GM19099 (cell line): ENCODE data around the gene TUB.

Experiments
- POLR2A ChIP-seq: IDR thresholded peaks from 3 replicates; pipeline ENCODE4 v1.6.1; 2011; ENCODE audit warnings: low read depth; ENCODE audit not compliant: insufficient read length; ENCODE audit errors: extremely low read depth

TUB gene

DNA sequence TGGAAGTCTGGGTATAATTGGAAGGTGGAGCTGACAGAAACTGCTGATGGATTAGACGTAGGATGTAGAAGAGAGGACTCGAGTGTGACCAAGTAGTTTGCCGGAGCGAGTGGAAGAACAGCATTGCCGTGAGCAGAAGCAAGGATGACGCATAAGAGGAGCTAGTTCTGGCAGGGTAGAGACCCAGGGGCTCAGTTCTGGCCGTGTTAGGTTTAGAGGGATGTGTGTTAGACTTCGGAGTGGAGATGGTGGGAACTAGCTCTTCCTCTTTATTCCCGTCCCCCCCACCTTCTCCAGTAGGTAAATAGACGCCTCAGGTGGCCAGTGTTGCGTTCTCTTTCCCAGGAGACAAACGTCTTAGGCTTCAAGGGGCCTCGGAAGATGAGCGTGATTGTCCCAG, 19.1 kb downstream of the TUB start:
- TF ChIP-seq POLR2A: no peak

DNA sequence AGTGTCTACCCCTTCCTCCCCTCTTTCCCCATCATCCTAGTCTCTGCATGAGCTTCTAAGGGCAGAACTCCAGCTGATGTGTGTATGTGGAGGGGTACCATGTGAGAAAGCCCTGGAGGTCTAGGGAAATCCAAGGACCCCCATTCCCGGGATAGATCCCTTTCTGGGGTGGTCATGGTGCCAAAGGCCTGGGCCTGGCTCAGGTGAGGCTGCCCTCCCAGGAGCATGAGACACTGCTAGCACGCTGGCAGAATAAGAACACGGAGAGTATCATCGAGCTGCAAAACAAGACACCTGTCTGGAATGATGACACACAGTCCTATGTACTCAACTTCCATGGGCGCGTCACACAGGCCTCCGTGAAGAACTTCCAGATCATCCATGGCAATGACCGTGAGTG, 19.6 kb downstream of the TUB start:
- no peak for TF ChIP-seq POLR2A

DNA sequence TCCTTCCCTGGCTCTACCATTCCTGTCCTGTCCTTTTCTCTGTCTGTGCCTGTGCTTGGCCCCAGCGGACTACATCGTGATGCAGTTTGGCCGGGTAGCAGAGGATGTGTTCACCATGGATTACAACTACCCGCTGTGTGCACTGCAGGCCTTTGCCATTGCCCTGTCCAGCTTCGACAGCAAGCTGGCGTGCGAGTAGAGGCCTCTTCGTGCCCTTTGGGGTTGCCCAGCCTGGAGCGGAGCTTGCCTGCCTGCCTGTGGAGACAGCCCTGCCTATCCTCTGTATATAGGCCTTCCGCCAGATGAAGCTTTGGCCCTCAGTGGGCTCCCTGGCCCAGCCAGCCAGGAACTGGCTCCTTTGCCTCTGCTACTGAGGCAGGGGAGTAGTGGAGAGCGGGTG, 20.4 kb downstream of the TUB start:
- TF ChIP-seq POLR2A: no peak

DNA sequence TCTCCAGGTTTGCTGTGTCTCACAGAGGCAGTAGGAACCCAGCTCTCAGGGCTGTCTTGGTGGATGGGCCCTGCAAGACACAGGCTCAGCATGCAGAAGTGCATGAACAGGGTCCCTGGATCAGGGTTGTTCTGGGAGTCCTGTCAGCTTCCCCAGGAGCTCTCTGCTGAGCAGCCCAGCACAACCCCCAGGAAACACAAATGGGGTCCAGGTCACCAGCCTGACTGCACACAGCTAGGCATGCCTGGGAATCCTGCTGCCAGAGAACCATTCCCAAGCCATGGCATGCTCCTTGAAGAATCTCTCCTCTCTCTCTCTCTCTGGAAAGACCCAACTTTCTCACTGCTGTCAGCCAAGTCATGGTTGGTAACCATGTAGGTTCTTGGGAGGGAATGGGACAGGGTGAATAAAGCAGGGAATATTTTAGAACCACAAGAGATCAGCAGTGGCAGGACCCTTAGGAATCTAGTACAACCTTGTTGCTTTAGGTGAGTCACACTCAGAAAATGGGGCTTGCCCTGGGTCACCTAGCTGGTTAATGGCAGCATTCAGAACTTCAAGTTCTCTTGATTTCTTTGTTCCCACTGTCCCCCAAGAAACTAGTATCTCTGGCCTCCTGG, 21.4 kb downstream of the TUB start:
- TF ChIP-seq POLR2A: no peak

DNA sequence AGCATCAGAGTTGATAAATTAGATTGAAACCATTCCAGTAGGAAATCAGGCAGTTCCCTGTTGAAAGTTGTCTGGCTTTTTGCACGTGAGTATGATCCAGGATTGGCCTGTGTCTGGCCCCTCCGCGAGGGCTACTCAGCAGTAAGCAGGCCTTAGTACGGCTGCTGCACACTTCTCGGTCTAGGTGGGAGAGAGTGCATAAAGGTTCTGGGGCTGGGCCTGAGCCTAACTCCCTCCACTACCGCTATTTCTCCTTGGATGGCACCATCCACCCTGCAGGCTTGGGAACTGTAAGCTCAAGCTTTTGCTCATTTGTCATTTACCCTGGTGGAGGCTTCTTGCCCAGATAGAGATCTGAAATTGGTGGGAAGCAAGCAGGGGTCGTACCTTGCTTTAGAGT, 22.0 kb downstream of the TUB start:
- TF ChIP-seq POLR2A: no peak

DNA sequence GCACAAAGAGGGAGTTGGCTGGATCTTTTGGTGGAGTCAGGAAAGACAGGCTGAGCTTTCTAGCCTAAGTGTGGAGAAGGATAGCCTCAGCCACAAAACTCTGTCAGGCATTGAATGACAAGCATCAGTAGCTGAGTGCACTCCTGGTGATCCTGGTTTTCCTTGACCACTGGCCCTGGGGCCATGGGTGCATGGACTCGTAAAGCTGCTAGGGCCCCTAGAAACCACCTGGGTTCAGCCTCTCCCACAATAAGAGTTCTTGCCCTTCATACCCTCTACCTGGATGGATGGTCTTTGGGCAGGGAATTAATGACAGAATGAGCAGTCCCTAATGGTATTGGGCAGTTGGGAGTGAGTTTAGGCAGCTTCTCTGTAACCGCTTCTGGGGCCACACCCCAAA, 22.9 kb downstream of the TUB start:
- TF ChIP-seq POLR2A: no peak

DNA sequence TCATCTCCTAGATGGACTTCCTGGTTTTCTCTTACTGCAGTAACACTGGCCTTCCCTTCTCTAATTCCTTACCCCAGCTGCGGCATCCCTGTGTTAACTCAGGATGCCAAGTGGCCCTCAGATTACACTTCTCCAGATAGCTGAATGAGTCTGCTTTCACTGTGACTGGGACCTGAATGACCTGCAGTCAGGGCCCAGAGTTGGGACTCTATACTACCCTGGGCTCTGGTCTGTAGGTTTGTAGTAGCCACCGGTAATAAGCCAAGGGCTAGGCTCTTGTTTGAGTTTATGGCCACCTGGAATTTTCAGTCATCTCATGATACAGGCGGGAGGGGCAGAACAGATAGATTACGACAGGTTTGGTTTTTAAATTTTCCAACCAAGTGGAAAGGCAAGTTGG, 24.1 kb downstream of the TUB start:
- TF ChIP-seq POLR2A: no peak

DNA sequence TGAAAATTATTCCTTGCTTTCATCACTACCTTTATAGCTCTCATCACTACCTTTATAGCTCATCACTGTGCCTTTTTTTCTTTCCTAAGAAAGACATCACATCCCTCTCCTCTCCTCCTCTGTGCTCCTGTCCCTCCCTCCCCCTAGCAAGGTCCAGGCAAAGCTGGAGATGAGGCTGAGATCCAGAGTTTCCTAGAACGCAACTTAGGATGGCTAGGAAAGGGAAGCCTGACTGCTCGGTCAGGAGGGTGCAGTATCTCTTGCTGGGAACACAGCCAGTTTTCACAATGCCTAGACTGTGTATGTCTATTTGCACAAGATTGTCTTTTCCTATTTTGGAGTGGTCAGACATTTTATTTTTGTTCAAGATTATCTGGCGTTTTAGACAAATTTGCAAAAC, 24.7 kb downstream of the TUB start:
- TF ChIP-seq POLR2A: no peak

DNA sequence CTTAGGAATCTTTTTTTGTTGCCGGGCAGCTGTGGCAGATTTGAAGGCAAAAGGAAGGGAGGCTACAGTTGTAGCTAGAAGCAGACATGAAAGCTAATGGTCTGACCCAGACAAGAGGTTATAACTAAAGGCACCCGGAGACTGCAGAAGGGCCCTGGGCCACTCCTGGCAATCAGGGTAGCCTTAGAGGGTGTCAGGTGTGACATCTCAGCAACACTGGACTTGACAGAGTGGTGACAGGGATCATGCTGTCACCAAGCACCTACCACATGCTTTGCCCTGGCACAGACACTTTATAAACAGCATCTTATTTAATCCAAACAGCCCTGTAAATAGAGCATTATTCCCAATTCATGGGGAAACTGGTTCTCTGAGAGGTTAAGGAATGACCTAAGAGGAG, 25.7 kb downstream of the TUB start:
- no peak for TF ChIP-seq POLR2A

DNA sequence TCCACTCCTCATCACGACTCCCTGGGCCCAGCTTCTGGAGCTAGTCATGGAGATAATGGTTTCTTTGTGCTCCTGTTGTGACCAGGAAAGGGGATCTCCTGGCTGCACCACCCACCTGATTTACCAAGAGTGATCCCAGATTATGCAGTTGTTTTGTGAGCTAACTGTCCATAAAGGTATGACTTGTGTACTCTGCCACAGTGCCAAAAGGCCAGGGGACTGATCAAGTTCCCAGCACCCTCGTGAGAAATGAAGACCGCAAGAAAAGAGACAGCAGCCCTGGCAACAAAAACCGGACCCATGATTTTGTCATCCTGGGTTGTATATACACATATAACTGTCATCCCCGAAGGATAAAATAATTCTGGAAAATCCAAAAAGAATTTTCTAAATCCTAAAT, 26.6 kb downstream of the TUB start:
- TF ChIP-seq POLR2A: no peak

DNA sequence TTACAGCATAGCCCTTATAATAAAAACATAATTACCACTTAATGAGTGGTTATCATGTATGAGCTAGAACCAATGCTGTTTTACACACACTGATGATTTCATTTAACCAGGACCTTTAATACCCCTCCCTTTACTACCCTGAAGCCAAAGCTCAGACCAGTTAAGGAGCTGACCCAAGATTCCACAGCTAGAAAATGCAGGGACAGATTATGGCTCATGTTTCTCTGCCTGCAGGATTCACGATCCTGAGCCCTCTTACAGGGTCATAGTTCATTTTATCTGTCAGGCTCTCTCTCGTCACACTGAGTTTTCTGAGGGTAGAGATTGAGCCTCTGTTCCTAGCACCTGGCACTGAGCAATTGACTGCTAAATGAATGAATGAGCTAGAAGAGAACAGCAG, 27.4 kb downstream of the TUB start:
- TF ChIP-seq POLR2A: no peak

DNA sequence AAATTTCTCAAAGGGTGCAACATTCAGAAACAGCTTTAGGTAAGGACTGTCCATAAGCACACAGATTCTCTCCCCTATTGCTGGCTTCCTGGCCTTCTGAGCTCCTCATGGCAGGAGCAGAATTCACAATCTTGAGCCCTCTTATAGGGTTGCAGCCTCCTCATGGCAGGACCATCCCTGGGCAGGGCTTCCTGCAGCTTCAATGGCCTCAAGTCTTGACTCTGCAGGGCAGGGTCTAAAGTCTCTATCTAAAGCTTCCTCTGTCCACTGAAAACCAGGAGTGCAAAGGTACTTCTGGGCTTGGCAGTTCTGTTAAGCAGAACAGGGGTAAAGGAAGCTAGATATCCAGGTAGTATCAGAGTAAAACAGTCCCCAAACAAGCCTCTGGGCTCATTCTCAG, 28.7 kb downstream of the TUB start:
- TF ChIP-seq POLR2A: no peak

DNA sequence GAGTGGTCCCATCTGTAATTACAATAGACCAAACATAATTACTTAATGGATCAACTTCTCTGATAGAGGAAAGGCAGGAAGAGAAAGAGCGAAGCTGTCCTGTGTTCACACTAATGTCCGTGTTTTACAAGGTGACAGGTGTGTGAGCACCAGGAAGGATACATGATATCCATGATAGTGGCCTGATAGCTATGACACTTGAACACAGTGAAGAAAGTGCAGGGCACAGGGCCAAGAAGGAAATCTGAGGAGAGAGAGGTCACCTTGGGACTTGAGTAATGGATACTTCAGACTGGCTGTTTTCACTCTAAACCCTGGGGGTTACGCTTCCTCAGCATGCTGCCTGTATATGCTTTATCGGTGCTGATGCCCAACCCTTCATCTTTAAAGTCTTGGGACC, 29.4 kb downstream of the TUB start:
- TF ChIP-seq POLR2A: no peak

DNA sequence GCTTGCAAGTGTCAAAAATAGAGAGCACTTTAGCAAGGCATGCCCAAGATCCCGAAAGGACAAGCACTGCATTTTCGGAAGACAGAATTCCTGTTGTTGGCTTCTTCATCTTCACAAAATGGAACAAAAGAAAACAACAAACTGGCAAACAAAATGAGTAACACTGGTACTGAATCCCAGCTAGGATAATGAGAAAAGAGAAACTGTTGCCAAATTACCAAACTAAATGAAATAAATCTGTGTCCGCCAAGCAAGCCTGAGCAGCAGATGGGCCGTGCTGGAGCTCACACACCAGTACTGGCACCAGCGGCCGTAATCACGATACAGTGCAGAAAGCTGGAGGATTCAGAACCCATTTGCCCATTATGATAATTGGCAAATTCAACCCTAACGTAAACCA, 30.6 kb downstream of the TUB start:
- no peak for TF ChIP-seq POLR2A

DNA sequence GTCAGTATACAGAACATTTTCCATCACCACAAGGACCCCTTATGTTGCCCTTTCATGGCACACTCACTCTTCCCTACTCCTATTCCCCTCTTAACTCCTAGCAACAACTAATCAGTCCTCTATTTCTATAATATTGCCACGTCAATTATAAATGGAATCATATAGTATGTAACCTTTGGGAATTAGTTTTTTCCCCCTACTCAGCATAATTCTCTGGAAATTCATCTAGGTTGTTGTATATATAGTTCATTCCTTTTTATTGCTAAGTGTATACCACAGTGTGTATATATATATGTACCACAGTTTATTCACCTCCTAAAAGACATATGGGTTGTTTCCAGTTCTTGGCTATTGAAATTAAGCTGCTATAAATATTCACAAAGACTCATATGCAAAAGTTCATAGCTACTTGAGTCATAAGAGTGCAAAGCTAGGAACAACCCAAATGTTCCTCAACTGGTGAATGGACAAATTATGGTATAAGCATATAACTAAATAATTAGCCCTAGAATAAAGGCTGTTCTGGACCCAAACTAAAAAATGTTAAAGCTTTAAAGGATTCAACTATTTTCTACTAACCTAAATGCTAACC, 41.3 kb downstream of the TUB start:
- TF ChIP-seq POLR2A: no peak

DNA sequence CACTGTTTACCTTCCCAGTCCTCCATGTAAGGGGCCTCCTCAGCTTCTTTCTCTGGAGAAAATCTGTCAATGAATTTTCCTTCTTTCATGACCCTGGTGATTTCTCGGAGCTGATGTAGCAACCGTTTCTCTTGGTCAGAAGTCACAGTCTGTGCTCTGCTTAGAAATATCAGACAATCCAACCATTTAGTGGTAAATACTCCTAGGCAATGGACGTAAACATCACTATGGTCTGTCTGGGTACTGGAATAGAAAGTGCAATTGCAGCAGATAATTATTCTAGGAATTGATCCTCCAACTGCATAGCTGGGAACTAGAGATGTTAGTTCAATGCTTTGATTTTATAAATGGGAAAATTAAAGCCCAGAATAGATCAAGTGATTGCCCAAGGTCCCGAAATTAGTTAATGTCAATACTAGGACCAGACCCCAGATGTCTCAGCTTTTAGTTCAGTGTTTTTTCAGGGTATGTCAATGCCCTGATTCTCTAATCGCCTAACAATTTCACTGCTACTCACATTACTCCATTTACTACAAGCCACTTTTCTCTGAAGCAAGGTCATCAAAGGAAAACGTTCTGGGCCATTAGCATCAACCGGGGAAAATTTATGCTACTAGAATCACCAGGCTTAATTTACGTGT, 45.8 kb downstream of the TUB start:
- no peak for TF ChIP-seq POLR2A

DNA sequence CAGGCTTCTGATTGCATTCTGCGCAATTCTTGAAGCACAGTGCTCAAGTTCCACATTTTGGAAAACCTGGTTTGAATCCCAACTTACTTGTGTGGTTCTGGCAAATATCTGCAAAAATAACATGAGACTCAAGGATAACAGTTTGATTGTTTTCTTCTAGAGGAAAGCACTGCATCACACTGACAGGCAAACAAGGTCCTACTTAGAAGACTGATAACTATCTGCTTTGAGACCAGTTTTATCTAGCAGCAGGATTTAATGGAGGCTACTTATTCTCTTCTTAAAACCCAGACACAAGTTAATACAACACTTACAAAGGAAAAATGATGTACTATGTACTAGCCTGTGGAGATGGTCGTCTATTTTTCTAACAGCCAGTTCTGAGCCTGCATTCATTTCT, 46.4 kb downstream of the TUB start:
- no peak for TF ChIP-seq POLR2A
